WI38 (cell line): ENCODE data around the gene PDCL3.

ENCODE experiments used
- H3K4me3 ChIP-seq: 2 replicates; pipeline ENCODE4 v1.5.1; 2011; ENCODE audit warnings: low read depth, mild to moderate bottlenecking, control low read depth, low read length
- CTCF ChIP-seq: IDR thresholded peaks from 2 replicates; pipeline ENCODE4 v1.5.1; 2012; ENCODE audit warnings: low read depth, mild to moderate bottlenecking, control low read depth, low read length

Gene PDCL3

GRCh38 chr2:100625717-100626116 lies 62.9 kb downstream of the PDCL3 start:
- TF ChIP-seq CTCF, result no peak
- no peak overlapping the region for H3K4me3 ChIP-seq
